K562 (cell line): Measurements from ENCODE around the gene KCNK6.

Source experiments
- ELK3 ChIP-seq: fragments of 450-650 bp; formaldehyde crosslinking; IDR thresholded peaks from 2 replicates; pipeline ENCODE4 v1.4.0; 2020; ENCODE audit warnings: mild to moderate bottlenecking
- HNRNPLL ChIP-seq: fragments of 200-400 bp; formaldehyde crosslinking; IDR thresholded peaks from 2 replicates; pipeline ENCODE4 v1.6.1; 2017; ENCODE audit warnings: low read length, low read depth, mild to moderate bottlenecking; ENCODE audit not compliant: poor library complexity, severe bottlenecking
- HNRNPUL1 ChIP-seq: fragments of 200-400 bp; formaldehyde crosslinking; IDR thresholded peaks from 2 replicates; pipeline ENCODE4 v1.6.1; 2017; ENCODE audit warnings: low read length
- JUND ChIP-seq, 2 experiments: IDR thresholded peaks; 2 replicates in 1 of 2; 3 replicates in 1 of 2; pipeline ENCODE4 v1.6.1; 2011; ENCODE audit warnings: borderline replicate concordance in 2 of 2, low read depth in 2 of 2, low read length in 2 of 2, improper control_type of control experiment in 1 of 2, missing biosample characterization in 1 of 2, missing genetic modification characterization in 1 of 2, missing genetic modification reagents in 1 of 2
- SIX5 ChIP-seq, 2 experiments: IDR thresholded peaks; 2 replicates each; pipeline ENCODE4 v1.6.1; 2011; ENCODE audit warnings: low read length in 2 of 2, borderline replicate concordance in 1 of 2, low read depth in 1 of 2, mild to moderate bottlenecking in 1 of 2, moderate library complexity in 1 of 2; ENCODE audit not compliant: insufficient read depth in 1 of 2
- USF1 ChIP-seq: sonication (generic); formaldehyde crosslinking; IDR thresholded peaks from 2 replicates; pipeline ENCODE4 v1.9.0; 2022; ENCODE audit warnings: mild to moderate bottlenecking, missing genetic modification reagents
- ZBTB43 ChIP-seq: sonication (generic); formaldehyde crosslinking; IDR thresholded peaks from 2 replicates; pipeline ENCODE4 v1.8.0; 2023; ENCODE audit warnings: mild to moderate bottlenecking, missing genetic modification reagents
- ZBTB7A ChIP-seq: IDR thresholded peaks from 2 replicates; pipeline ENCODE4 v1.6.1; 2011; ENCODE audit warnings: low read depth, mild to moderate bottlenecking, low read length, moderate library complexity, borderline replicate concordance; ENCODE audit not compliant: control insufficient read depth
- ZNF280B ChIP-seq: fragments of 250-450 bp; sonication (Bioruptor Pico); IDR thresholded peaks from 2 replicates; pipeline ENCODE4 v1.5.1; 2021; ENCODE audit warnings: mild to moderate bottlenecking
- ZNF655 ChIP-seq: fragments of 250-450 bp; sonication (Bioruptor Pico); IDR thresholded peaks from 2 replicates; pipeline ENCODE4 v1.5.0; 2021

GRCh38 chr19:38324431-38324830, 4.8 kb downstream of the KCNK6 start:
- no peak for TF ChIP-seq SIX5 (IDR thresholded peaks at IDR 0.05; ENCODE audit: borderline replicate concordance in 1 of 2, insufficient read depth in 1 of 2, low read depth in 1 of 2, low read length in 2 of 2)
- no peak for TF ChIP-seq ZNF655
- TF ChIP-seq HNRNPLL, result no peak
- TF ChIP-seq ZNF280B (CRISPR knock-in tag), result no peak
- TF ChIP-seq JUND (IDR thresholded peaks at IDR 0.05; ENCODE audit: borderline replicate concordance, low read depth, low read length), result no peak
- no peak for TF ChIP-seq JUND (tag; IDR thresholded peaks at IDR 0.05; ENCODE audit: borderline replicate concordance, low read depth, low read length)
- no peak for TF ChIP-seq ELK3 (CRISPR knock-in tag)
- TF ChIP-seq ZBTB7A, result no peak
- no peak for TF ChIP-seq ZBTB43 (CRISPR knock-in tag)
- TF ChIP-seq USF1 (CRISPR knock-in tag), result no peak
- no peak for TF ChIP-seq HNRNPUL1
